ENCODE results near the gene ANKRD27.
"Not testable (repeated sequence)": the region's sequence is repeated elsewhere in the genome, so short reads cannot be mapped to it uniquely, and the experiment has no call there.

Gene ANKRD27

GRCh38 chr19:32694316-32694715, 19.3 kb upstream of the ANKRD27 start:
- not testable (repeated sequence) for H3K4me3 Mint-ChIP-seq, H3K9me3 Mint-ChIP-seq, H3K27me3 Mint-ChIP-seq, ATAC-seq
- Mint-ChIP-seq H3K27ac (peak overlapping the region; percentile 12), H3K4me1 (peaks cover 49% of the 10 kb centered on the region), H3K36me3 (peaks cover 45% of the 10 kb centered on the region)

GRCh38 chr19:32693151-32694108, 18.4 kb upstream of the ANKRD27 start:
- H3K4me1 Mint-ChIP-seq: peaks cover 49% of the 10 kb centered on the region
- not testable (repeated sequence) for ATAC-seq, H3K27me3 Mint-ChIP-seq

DNA sequence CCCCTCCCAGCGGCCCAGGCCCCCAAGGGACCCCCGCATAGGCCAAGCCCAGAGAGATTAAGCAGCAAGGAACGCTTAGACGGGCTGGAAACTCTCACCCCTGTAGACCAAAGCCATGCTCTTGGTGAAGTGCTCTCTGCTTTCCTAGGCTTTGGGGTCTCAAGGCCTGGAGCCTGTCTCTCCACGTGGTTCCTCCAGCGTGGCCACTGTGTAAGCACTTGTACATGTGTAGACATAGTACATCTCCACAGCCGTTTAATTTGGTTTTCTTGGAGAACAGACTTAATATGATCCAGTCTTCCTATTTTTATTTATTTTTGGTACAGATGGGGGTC, 17.7 kb upstream of the ANKRD27 start:
- H3K4me1 Mint-ChIP-seq: peaks cover 49% of the 10 kb centered on the region
- H3K27ac Mint-ChIP-seq: peak overlapping the region; percentile 95
- peaks cover 29% of the 10 kb centered on the region for H3K36me3 Mint-ChIP-seq
- H3K4me3 Mint-ChIP-seq: peak overlapping the region; percentile 97
- no peaks in the 10 kb centered on the region for H3K27me3 Mint-ChIP-seq
- no peaks in the 10 kb centered on the region for H3K9me3 Mint-ChIP-seq
- ATAC-seq: no peak

More at GRCh38 chr19:32693151-32694108, 18.4 kb upstream of the ANKRD27 start:
- Mint-ChIP-seq H3K4me3 (peak overlapping the region; percentile 97), H3K36me3 (peaks cover 36% of the 10 kb centered on the region), H3K27ac (peak overlapping the region; percentile 95)
- H3K9me3 Mint-ChIP-seq: not testable (repeated sequence)

DNA sequence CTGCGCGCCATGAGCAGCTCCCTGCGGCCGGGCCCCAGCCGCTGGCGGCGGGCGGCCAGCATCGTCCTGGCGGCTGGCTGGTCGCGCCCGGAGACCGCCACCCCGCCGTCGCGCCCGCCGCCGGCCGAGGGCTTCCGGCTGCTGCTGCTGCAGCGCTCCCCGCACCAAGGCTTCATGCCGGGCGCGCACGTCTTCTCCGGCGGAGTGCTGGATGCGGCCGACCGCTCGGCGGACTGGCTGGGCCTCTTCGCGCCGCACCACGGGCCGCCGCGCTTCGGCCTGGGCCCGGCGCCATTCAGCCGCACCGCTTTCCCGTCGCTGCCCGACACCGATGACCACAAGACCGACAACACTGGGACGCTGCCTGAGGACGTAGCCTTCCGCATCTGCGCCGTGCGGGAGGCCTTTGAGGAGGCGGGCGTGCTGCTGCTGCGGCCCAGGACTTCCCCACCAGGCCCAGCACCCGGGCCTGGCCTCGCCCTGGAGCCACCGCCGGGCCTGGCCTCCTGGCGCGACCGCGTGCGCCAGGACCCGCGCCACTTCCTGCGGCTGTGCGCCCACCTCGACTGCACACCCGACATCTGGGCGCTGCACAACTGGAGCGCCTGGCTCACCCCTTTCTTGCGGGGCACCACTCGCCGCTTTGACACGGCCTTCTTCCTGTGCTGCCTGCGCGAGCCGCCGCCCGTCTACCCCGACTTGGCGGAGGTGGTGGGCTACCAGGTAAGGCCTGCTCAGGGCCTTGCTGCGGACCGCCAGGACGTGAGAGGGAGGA, 17.2 kb upstream of the ANKRD27 start:
- Mint-ChIP-seq H3K4me1 (peaks cover 49% of the 10 kb centered on the region), H3K27ac (peak overlapping the region; percentile 95), H3K9me3 (no peaks in the 10 kb centered on the region), H3K4me3 (peak overlapping the region; percentile 97), H3K27me3 (no peaks in the 10 kb centered on the region), H3K36me3 (peaks cover 24% of the 10 kb centered on the region)
- ATAC-seq: peak; percentile 88

- Mint-ChIP-seq H3K27me3 (no peaks in the 10 kb centered on the region), H3K4me3 (peak within 1 kb of the TSS; percentile 97), H3K4me1 (peaks cover 49% of the 10 kb centered on the region), H3K9me3 (no peaks in the 10 kb centered on the region), H3K27ac (peak within 1 kb of the TSS; percentile 95), H3K36me3 (peaks cover 25% of the 10 kb centered on the region)
- ATAC-seq: peak; percentile 96
Measured at GRCh38 chr19:32691291-32691951, 16.4 kb upstream of the ANKRD27 start, which contains the start of gene NUDT19. Gene NUDT19, plus strand, starts transcription at chr19:32691821. Its CDS starts 140 bp downstream, at chr19:32691961.

DNA sequence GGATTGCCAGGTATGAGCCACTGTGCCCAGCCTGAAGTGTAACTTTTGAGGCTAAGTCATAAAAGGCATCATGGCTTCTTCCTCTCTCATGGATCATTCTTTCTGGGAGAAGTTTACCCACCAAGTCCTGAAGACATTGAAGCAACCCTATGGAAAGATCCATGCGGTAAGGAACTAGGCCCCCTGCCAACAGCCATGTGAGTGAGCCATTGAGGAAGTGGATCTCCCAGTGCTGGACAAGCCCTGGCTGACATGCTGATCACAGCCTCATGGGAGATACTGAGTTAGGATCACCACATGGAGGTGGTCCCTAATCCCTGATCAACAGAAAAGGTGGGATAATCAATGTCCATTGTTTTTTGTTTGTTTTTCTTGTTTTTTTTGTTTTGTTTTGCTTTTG, 13.3 kb upstream of the ANKRD27 start:
- no peak overlapping the region for H3K27ac Mint-ChIP-seq
- H3K4me3 Mint-ChIP-seq: no peak overlapping the region
- no peaks in the 10 kb centered on the region for H3K27me3 Mint-ChIP-seq
- peaks cover 19% of the 10 kb centered on the region for H3K4me1 Mint-ChIP-seq
- H3K36me3 Mint-ChIP-seq: peaks cover 6% of the 10 kb centered on the region
- ATAC-seq: no peak
- H3K9me3 Mint-ChIP-seq: no peaks in the 10 kb centered on the region

DNA sequence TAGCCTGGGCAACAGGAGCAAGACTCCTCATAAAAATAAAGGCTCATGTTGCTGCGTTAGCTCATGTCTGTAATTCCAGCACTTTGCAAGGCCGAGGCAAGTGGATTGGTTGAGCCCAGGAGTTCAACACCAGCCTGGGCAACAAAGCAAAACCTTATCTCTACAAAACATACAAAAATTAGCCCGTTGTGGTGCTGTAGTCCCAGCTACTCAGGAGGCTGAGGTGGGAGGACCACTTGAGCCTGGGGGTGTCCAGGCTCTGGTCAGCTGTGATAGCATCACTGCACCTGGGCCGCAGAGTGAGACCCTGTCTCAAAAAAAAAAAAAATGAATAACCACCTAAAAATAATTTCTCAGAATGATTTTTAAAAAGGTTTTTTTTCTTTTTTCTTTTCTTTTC, 12.7 kb upstream of the ANKRD27 start:
- no peaks in the 10 kb centered on the region for H3K9me3 Mint-ChIP-seq
- H3K27me3 Mint-ChIP-seq: no peaks in the 10 kb centered on the region
- H3K36me3 Mint-ChIP-seq: peaks cover 6% of the 10 kb centered on the region
- ATAC-seq: no peak
- H3K27ac Mint-ChIP-seq: no peak overlapping the region
- H3K4me3 Mint-ChIP-seq: no peak overlapping the region
- H3K4me1 Mint-ChIP-seq: peaks cover 13% of the 10 kb centered on the region

DNA sequence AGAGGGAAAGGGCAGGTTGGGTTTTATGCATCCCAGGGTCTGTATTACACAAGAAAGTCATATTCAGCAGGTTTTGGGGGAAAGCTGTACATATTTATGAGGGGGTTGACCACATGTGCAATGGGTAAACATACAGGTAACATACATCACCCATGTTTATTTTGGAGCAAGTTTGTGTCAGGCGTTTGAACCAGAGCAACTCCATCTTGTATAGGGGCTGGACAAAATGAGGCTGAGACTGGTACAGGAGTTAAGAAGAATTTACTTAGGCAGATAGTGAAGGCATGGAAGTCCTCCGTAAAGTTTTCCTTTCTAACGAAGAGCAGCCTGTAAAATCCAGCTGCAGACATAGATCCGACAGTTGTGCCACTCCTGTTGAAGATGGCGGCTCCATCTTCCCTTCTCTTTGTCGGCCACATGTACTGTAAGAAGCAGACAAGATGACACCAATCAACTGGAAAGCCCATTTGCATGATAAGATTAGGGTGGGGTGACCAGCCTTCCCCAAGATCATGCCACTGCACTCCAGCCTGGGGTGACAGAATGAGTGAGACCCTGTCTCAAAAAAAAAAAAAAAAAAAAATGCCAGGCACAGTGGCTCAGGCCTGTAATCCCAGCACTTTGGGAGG, 12.0 kb upstream of the ANKRD27 start:
- Mint-ChIP-seq H3K4me1 (peaks cover 12% of the 10 kb centered on the region), H3K4me3 (no peak overlapping the region), H3K36me3 (peaks cover 6% of the 10 kb centered on the region), H3K27ac (no peak overlapping the region), H3K27me3 (no peaks in the 10 kb centered on the region), H3K9me3 (no peaks in the 10 kb centered on the region)
- ATAC-seq: no peak

DNA sequence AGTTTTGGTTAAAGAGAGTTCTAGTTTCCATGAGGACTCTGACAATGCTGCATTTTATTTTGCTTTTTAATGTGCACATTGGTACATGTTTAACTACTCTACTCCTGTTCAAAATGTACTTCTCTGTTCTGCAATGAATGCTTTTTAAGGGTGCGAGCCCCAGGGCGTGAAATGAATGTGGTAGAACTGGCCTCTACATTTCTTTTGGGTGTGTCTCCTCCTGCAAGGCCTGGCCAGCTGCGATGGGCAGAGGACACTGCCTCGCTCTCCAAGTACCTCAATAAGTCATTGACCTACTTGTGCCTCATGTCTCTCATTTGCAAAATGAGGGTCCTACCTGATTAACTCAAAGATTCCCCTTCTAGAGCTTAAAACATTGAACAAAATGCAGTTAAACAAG, 7.3 kb upstream of the ANKRD27 start:
- no peaks in the 10 kb centered on the region for H3K9me3 Mint-ChIP-seq
- no peak for ATAC-seq
- H3K4me3 Mint-ChIP-seq: no peak overlapping the region

GRCh38 chr19:32680986-32681385, 6.0 kb upstream of the ANKRD27 start:
- no peak for ATAC-seq
- H3K36me3 Mint-ChIP-seq: no peaks in the 10 kb centered on the region
- H3K9me3 Mint-ChIP-seq: no peaks in the 10 kb centered on the region
- H3K27me3 Mint-ChIP-seq: peaks cover 10% of the 10 kb centered on the region
- no peak overlapping the region for H3K4me3 Mint-ChIP-seq
- no peaks in the 10 kb centered on the region for H3K4me1 Mint-ChIP-seq
- H3K27ac Mint-ChIP-seq: no peak overlapping the region

More for the DNA sequence above, 7.3 kb upstream of the ANKRD27 start:
- Mint-ChIP-seq H3K36me3 (peaks cover 6% of the 10 kb centered on the region), H3K27me3 (peaks cover 6% of the 10 kb centered on the region), H3K27ac (no peak overlapping the region), H3K4me1 (no peaks in the 10 kb centered on the region)

DNA sequence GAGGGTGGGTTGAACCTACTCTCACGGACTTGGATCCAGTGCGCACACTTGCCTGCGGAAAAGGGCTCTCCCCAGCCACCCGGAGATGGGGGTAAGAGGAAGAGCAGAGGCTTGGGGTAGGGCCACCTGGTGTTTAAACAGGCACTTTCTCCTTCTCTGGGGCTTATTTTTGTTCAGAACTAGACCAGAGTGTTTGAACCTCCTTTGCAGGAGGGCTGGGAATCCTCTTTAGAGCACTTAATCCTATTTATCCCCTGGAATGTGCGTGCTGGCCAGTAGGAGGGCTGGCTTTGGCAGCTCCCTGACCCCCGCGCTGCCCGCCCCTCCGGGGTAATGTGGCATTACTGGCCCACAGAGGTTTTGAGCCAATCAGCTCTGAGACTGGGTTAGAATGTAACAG, 2.7 kb upstream of the ANKRD27 start:
- peaks cover 10% of the 10 kb centered on the region for H3K27me3 Mint-ChIP-seq
- ATAC-seq: no peak
- H3K4me1 Mint-ChIP-seq: peaks cover 18% of the 10 kb centered on the region
- no peak overlapping the region for H3K27ac Mint-ChIP-seq
- H3K9me3 Mint-ChIP-seq: no peaks in the 10 kb centered on the region
- no peaks in the 10 kb centered on the region for H3K36me3 Mint-ChIP-seq
- H3K4me3 Mint-ChIP-seq: no peak overlapping the region

GRCh38 chr19:32676895-32677359, 1.9 kb upstream of the ANKRD27 start:
- peaks cover 10% of the 10 kb centered on the region for H3K27me3 Mint-ChIP-seq
- no peak overlapping the region for H3K27ac Mint-ChIP-seq
- H3K4me3 Mint-ChIP-seq: no peak overlapping the region
- H3K9me3 Mint-ChIP-seq: no peaks in the 10 kb centered on the region
- no peaks in the 10 kb centered on the region for H3K36me3 Mint-ChIP-seq
- peaks cover 26% of the 10 kb centered on the region for H3K4me1 Mint-ChIP-seq
- ATAC-seq: no peak

- no peak for ATAC-seq
- Mint-ChIP-seq H3K27me3 (peaks cover 10% of the 10 kb centered on the region), H3K36me3 (no peaks in the 10 kb centered on the region), H3K27ac (no peak overlapping the region), H3K9me3 (no peaks in the 10 kb centered on the region), H3K4me3 (peak overlapping the region; percentile 76), H3K4me1 (peaks cover 26% of the 10 kb centered on the region)
Measured at GRCh38 chr19:32676186-32676894, 1.4 kb upstream of the ANKRD27 start.

GRCh38 chr19:32675720-32676185, 773 bp upstream of the ANKRD27 start, which contains the start of gene RGS9BP:
Gene RGS9BP, plus strand, starts transcription at chr19:32675848. Its CDS starts 416 bp downstream, at chr19:32676264.
- H3K27ac Mint-ChIP-seq: peak within 1 kb of the TSS; percentile 11

More at GRCh38 chr19:32675720-32676185, 773 bp upstream of the ANKRD27 start, which contains the start of gene RGS9BP:
- Mint-ChIP-seq H3K27me3 (peaks cover 10% of the 10 kb centered on the region), H3K4me1 (peaks cover 26% of the 10 kb centered on the region), H3K4me3 (peak within 1 kb of the TSS; percentile 89), H3K36me3 (no peaks in the 10 kb centered on the region), H3K9me3 (no peaks in the 10 kb centered on the region)
- peak; percentile 60 for ATAC-seq

All from stimulated activated memory B cell treated with anti-CD40 and anti-IgM and Interleukin-4, amounts not matched to agents 10 μg/mL and 1 μg/mL and 100 μg/mL, for 72 hours (primary cell).